ENCODE measurements around the gene PDZD4. TPM values are rescaled to one million over a fixed set of nuclear protein-coding genes. Genes with fewer than 3 reads are reported as not detected.

The PDZD4 gene
- total and polyA plus RNA-seq, 3 experiments from 2014 or later: 1.3 to 2.3 (median 2.1) TPM

DNA sequence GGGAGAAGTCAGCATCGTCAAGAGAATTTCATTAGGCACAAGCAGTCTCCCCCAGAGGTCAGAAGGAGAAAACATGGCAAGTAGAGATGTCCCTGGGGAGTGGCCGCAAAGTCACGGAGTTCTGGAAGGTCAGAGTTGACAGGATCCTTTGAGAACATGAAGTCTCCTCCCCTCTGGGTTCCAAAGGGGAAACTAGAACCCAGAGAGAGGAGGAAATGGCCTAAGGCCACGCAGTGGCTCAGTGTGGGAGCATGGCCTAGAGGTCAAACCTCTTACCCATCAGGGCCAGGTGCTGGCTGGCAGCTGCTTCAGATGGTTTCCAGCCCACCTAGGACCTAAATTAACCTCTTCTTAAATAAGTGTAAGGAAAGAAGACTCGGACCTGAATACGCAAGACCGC lies 37.1 kb downstream of the PDZD4 start:
- H3K27me3 Mint-ChIP-seq: peaks cover 0 to 4% of the 10 kb centered on the region in 2 donors
- CTCF ChIA-PET: interaction anchor here (1.8 kb wide), 1 partner anchor 155 kb away, joined by 7 read pairs; no protein-coding TSS in a partner anchor

DNA sequence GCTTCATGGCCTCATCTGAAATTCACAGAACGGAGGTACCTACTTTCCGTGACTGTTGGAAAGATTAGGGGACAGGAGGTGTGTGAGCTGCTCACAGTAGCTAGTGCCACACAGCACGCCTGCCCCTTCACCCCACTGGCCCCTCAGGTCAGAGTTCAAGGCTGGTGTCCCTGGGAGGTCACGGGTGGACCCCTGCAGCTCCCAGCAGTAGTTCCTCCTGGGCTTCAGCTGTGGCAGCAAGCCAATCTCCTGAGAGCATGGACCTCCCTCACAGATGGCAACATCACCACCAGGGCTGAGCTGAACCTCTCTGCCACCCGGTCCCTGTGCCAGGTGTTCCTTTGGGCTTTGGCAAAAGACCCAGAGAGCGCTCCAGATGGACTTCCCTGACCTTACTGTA lies 38.0 kb downstream of the PDZD4 start:
- H3K4me1 Mint-ChIP-seq: peaks cover 26 to 32% (median 30%) of the 10 kb centered on the region in 3 donors
- Histone ChIP-seq H3K27me3 (ENCODE audit: insufficient read depth, low read length, poor library complexity, severe bottlenecking) (no peaks in the 10 kb centered on the region), H3K27ac (ENCODE audit: low read depth, low read length) (no peak overlapping the region), H3K4me1 (ENCODE audit: insufficient read depth, low read length) (peaks cover 20% of the 10 kb centered on the region), H3K36me3 (ENCODE audit: insufficient read depth, low read length) (no peaks in the 10 kb centered on the region), H3K4me3 (ENCODE audit: low read length) (no peak overlapping the region), H3K9me3 (ENCODE audit: low read length) (no peaks in the 10 kb centered on the region)
- ChIA-PET POLR2A (no interaction called here), CTCF (no interaction called here)
- H3K27ac Mint-ChIP-seq: peak overlapping the region in 2 of 8 donors; percentile 50 to 88
- peak overlapping the region in 5 of 7 donors; percentile 16 to 96 (median 89) for H3K4me3 Mint-ChIP-seq
- DNase-seq: no peak
- H3K27me3 Mint-ChIP-seq: peaks cover 0 to 4% of the 10 kb centered on the region in 2 donors
- peaks cover 0 to 46% (median 0%) of the 10 kb centered on the region in 3 donors for H3K36me3 Mint-ChIP-seq
- no peaks in the 10 kb centered on the region for H3K9me3 Mint-ChIP-seq

More for the DNA sequence above, 37.1 kb downstream of the PDZD4 start:
- DNase-seq: no peak
- H3K4me1 Mint-ChIP-seq: peaks cover 26 to 34% (median 30%) of the 10 kb centered on the region in 3 donors
- no peaks in the 10 kb centered on the region for H3K9me3 Mint-ChIP-seq
- no peaks in the 10 kb centered on the region for H3K36me3 ChIP-seq (ENCODE audit: insufficient read depth, low read length)
- no peaks in the 10 kb centered on the region for H3K27me3 ChIP-seq (ENCODE audit: insufficient read depth, low read length, poor library complexity, severe bottlenecking)
- POLR2A ChIA-PET: no interaction called here
- peak overlapping the region; percentile 90 for H3K27ac ChIP-seq (ENCODE audit: low read depth, low read length)
- peaks cover 0 to 45% (median 0%) of the 10 kb centered on the region in 3 donors for H3K36me3 Mint-ChIP-seq
- H3K9me3 ChIP-seq (ENCODE audit: low read length): no peaks in the 10 kb centered on the region
- peak overlapping the region; percentile 88 to 96 (median 92) for H3K4me3 Mint-ChIP-seq
- peak overlapping the region; percentile 66 for H3K4me3 ChIP-seq (ENCODE audit: low read length)
- H3K4me1 ChIP-seq (ENCODE audit: insufficient read depth, low read length): peaks cover 20% of the 10 kb centered on the region
- H3K27ac Mint-ChIP-seq: peak overlapping the region; percentile 71 to 98 (median 89)

DNA sequence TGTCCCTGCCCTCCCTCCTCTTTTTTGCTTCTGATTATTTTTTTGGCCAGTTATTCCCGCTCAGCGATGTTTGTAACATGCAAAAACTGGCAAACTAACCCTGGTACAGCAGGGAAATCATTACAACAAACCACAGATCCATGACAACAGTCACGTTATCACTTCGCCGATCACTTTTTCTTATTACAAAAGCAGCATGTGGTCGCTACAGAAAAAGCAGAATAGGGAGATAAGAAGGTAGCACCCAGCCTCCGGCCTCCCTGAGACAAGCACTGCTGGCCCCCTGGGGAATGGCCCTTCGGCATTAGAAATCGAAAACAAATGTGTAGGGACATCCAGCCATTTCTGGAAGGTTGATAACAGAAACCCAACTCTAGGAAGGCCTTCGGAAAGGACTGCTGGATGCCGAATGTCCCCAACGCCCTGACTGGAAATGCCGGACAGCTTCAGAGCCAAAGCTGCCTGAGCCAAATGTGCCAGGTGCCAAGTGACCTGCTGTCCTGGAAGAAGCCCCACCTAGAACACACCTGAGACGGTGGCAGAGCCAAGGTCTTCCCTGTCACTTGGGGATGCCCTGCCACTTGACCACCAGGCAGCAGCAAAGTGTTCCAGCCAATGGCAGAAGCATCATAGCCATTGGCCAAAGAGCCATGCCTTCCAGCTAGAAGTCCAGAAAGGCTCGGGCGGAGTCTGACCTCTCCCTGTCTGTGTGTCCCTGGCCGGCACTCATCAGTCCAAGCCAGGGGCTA lies 39.1 kb downstream of the PDZD4 start:
- Histone ChIP-seq H3K4me3 (ENCODE audit: low read length) (no peak overlapping the region), H3K27ac (ENCODE audit: low read depth, low read length) (no peak overlapping the region), H3K9me3 (ENCODE audit: low read length) (no peaks in the 10 kb centered on the region), H3K4me1 (ENCODE audit: insufficient read depth, low read length) (peaks cover 20% of the 10 kb centered on the region), H3K27me3 (ENCODE audit: insufficient read depth, low read length, poor library complexity, severe bottlenecking) (no peaks in the 10 kb centered on the region), H3K36me3 (ENCODE audit: insufficient read depth, low read length) (no peaks in the 10 kb centered on the region)
- peaks cover 0 to 44% (median 0%) of the 10 kb centered on the region in 3 donors for H3K36me3 Mint-ChIP-seq
- ChIA-PET POLR2A (no interaction called here), CTCF (no interaction called here)
- peaks cover 21 to 24% (median 22%) of the 10 kb centered on the region in 3 donors for H3K4me1 Mint-ChIP-seq
- no peak for DNase-seq
- H3K27ac Mint-ChIP-seq: peak overlapping the region in 1 of 8 donors; percentile 47
- H3K9me3 Mint-ChIP-seq: no peaks in the 10 kb centered on the region
- no peak overlapping the region for H3K4me3 Mint-ChIP-seq
- peaks cover 0 to 4% of the 10 kb centered on the region in 2 donors for H3K27me3 Mint-ChIP-seq

DNA sequence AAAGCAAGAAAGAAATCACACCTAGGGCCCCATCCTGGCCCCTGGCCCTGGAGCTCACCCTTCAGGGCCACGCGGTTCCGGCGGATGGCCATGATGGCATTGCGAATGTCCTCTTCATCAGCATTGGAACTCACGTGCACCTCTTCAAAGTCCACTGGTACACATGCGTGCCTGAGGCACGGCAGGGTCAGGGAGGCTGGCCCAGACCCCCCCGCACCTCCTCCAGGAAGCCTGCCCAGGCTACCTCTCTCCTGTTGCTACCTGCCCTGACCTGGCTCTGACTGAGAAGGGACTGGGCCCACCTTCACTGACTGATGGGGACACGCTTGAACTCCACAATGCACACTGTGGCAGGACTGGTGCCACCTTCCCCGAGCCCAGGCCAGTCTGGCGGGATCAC lies 40.7 kb downstream of the PDZD4 start:
- Mint-ChIP-seq H3K4me1 (peaks cover 12 to 14% (median 12%) of the 10 kb centered on the region in 3 donors), H3K27me3 (no peaks in the 10 kb centered on the region), H3K27ac (no peak overlapping the region), H3K4me3 (no peak overlapping the region), H3K9me3 (no peaks in the 10 kb centered on the region), H3K36me3 (peaks cover 0 to 47% (median 0%) of the 10 kb centered on the region in 3 donors)
- Histone ChIP-seq H3K36me3 (ENCODE audit: insufficient read depth, low read length) (no peaks in the 10 kb centered on the region), H3K4me3 (ENCODE audit: low read length) (no peak overlapping the region), H3K4me1 (ENCODE audit: insufficient read depth, low read length) (peaks cover 10% of the 10 kb centered on the region), H3K27me3 (ENCODE audit: insufficient read depth, low read length, poor library complexity, severe bottlenecking) (no peaks in the 10 kb centered on the region), H3K9me3 (ENCODE audit: low read length) (no peaks in the 10 kb centered on the region), H3K27ac (ENCODE audit: low read depth, low read length) (no peak overlapping the region)
- ChIA-PET CTCF (no interaction called here), POLR2A (no interaction called here)
- no peak for DNase-seq

DNA sequence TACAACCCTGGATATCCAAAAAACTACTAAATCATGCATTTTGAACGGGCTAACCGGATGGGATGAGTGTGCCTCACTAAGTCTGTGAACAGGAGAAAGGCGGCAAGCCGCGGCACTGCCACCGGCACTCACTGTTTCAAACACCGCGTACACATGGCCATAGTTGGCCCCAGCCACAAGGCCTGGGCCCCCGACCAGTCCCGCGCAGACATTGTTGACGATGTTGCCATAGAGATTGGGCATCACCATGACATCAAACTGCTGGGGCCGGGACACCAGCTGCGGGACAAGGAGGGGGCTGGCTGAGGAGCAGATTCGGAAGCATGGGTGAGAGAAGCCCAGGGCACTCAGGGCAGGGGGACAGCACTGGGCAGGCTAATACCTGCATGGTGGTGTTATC lies 43.7 kb downstream of the PDZD4 start:
- H3K4me3 Mint-ChIP-seq: no peak overlapping the region
- no peaks in the 10 kb centered on the region for H3K27me3 Mint-ChIP-seq
- CTCF ChIA-PET: interaction anchor here (1.0 kb wide), 1 partner anchor 9 kb away, joined by 3 read pairs; no protein-coding TSS in a partner anchor
- no peaks in the 10 kb centered on the region for H3K4me1 ChIP-seq (ENCODE audit: insufficient read depth, low read length)
- no peaks in the 10 kb centered on the region for H3K9me3 ChIP-seq (ENCODE audit: low read length)
- no peak overlapping the region for H3K4me3 ChIP-seq (ENCODE audit: low read length)
- H3K27me3 ChIP-seq (ENCODE audit: insufficient read depth, low read length, poor library complexity, severe bottlenecking): no peaks in the 10 kb centered on the region
- peak overlapping the region in 2 of 8 donors; percentile 6 to 69 for H3K27ac Mint-ChIP-seq
- H3K4me1 Mint-ChIP-seq: peaks cover 2 to 4% (median 2%) of the 10 kb centered on the region in 3 donors
- H3K36me3 Mint-ChIP-seq: peaks cover 0 to 44% (median 0%) of the 10 kb centered on the region in 3 donors
- no peaks in the 10 kb centered on the region for H3K36me3 ChIP-seq (ENCODE audit: insufficient read depth, low read length)
- H3K9me3 Mint-ChIP-seq: no peaks in the 10 kb centered on the region
- POLR2A ChIA-PET: no interaction called here
- H3K27ac ChIP-seq (ENCODE audit: low read depth, low read length): no peak overlapping the region
- DNase-seq: no peak

DNA sequence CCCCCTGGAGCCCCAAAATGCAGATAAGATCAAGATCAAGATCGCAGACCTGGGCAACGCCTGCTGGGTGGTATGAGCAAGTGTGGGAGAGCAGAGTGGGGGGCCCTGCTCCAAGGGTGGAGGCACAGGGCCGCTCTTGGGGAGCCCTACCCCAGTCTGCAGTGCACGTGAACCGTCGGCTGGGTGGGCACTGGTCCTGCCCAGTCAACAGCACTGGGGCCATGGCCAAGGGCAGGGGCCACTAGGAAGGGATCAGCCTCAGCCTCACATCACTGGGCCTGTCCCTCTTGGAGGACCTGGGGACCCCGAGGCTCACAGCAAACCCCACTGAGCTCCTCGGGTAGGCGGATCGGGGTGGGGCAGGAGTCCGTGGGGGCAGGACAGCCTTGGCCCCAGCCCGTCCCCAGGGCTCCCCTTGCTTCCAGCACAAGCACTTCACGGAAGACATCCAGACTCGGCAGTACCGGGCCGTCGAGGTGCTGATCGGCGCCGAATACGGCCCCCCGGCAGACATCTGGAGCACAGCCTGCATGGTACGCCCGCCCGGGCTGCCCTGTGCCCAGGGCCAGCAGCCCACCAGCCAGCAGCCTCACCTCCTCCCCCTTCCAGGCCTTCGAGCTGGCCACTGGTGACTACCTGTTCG lies 45.9 kb downstream of the PDZD4 start:
- H3K9me3 Mint-ChIP-seq: no peaks in the 10 kb centered on the region
- no peak for DNase-seq
- POLR2A ChIA-PET: no interaction called here

DNA sequence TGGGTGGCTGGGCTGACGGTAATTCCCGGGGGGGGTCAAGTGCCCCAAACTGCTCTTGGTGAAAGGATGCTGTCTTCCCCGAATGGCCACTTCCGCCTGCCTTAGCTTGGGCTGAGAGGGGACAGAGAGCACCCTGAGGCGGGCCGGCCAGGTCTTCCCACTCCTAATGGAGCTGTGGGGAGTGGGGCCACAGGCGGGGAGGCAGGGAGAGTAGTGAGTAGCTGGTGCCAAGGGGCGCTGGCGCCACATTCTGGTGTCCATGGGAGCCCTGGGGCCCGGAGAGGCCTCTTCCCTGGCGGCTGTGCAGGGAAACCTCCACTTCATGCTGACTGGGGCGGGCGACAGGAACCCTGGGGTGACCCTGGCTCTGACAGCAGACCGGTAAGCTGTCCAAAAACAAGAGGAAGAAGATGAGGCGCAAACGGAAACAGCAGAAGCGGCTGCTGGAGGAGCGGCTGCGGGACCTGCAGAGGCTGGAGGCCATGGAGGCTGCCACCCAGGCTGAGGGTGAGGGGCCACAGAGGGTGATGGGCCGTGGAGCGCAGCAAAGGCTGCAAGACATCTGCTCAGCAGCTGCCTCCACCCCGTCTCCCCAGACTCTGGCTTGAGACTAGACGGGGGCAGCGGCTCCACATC lies 46.8 kb downstream of the PDZD4 start:
- peaks cover 0 to 26% (median 0%) of the 10 kb centered on the region in 3 donors for H3K36me3 Mint-ChIP-seq
- Histone ChIP-seq H3K36me3 (ENCODE audit: insufficient read depth, low read length) (no peaks in the 10 kb centered on the region), H3K4me3 (ENCODE audit: low read length) (no peak overlapping the region), H3K27ac (ENCODE audit: low read depth, low read length) (no peak overlapping the region), H3K27me3 (ENCODE audit: insufficient read depth, low read length, poor library complexity, severe bottlenecking) (no peaks in the 10 kb centered on the region), H3K9me3 (ENCODE audit: low read length) (no peaks in the 10 kb centered on the region), H3K4me1 (ENCODE audit: insufficient read depth, low read length) (no peaks in the 10 kb centered on the region)
- peaks cover 0 to 5% of the 10 kb centered on the region in 2 donors for H3K27me3 Mint-ChIP-seq
- H3K4me1 Mint-ChIP-seq: peaks cover 0 to 2% (median 0%) of the 10 kb centered on the region in 3 donors
- no peaks in the 10 kb centered on the region for H3K9me3 Mint-ChIP-seq
- ChIA-PET CTCF (no interaction called here), POLR2A (no interaction called here)
- H3K27ac Mint-ChIP-seq: peak overlapping the region in 1 of 8 donors; percentile 36
- DNase-seq: no peak
- no peak overlapping the region for H3K4me3 Mint-ChIP-seq

More for the DNA sequence above, 45.9 kb downstream of the PDZD4 start:
- Histone ChIP-seq H3K36me3 (ENCODE audit: insufficient read depth, low read length) (no peaks in the 10 kb centered on the region), H3K27me3 (ENCODE audit: insufficient read depth, low read length, poor library complexity, severe bottlenecking) (no peaks in the 10 kb centered on the region), H3K9me3 (ENCODE audit: low read length) (no peaks in the 10 kb centered on the region), H3K4me1 (ENCODE audit: insufficient read depth, low read length) (no peaks in the 10 kb centered on the region), H3K4me3 (ENCODE audit: low read length) (no peak overlapping the region), H3K27ac (ENCODE audit: low read depth, low read length) (no peak overlapping the region)
- Mint-ChIP-seq H3K4me1 (peaks cover 0 to 2% (median 0%) of the 10 kb centered on the region in 3 donors), H3K36me3 (peaks cover 0 to 32% (median 0%) of the 10 kb centered on the region in 3 donors), H3K4me3 (no peak overlapping the region), H3K27ac (no peak overlapping the region), H3K27me3 (peaks cover 0 to 5% of the 10 kb centered on the region in 2 donors)
- CTCF ChIA-PET: no interaction called here

DNA sequence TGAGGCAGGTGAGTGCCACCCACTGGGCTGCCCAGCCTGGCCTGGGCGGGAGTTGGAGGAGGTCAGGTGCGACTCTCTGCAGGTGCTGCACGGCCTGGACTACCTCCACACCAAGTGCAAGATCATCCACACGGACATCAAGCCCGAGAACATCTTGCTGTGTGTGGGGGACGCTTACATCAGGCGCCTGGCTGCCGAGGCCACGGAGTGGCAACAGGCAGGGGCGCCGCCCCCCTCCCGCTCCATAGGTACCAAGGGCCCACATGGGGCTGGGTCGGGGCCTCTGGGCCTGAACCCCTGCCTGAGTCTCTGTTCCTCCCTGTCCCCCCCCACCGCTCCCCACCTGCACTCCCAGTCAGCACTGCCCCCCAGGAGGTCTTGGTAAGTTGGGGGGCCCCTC lies 47.5 kb downstream of the PDZD4 start:
- POLR2A ChIA-PET: interaction anchor here (0.6 kb wide), 1 partner anchor 100 kb away, joined by 3 read pairs; no protein-coding TSS in a partner anchor

More for the DNA sequence above, 47.5 kb downstream of the PDZD4 start:
- DNase-seq: no peak
- Histone ChIP-seq H3K4me3 (ENCODE audit: low read length) (no peak overlapping the region), H3K27ac (ENCODE audit: low read depth, low read length) (no peak overlapping the region), H3K27me3 (ENCODE audit: insufficient read depth, low read length, poor library complexity, severe bottlenecking) (no peaks in the 10 kb centered on the region), H3K4me1 (ENCODE audit: insufficient read depth, low read length) (no peaks in the 10 kb centered on the region), H3K36me3 (ENCODE audit: insufficient read depth, low read length) (no peaks in the 10 kb centered on the region), H3K9me3 (ENCODE audit: low read length) (no peaks in the 10 kb centered on the region)
- CTCF ChIA-PET: no interaction called here
- no peak overlapping the region for H3K27ac Mint-ChIP-seq
- peaks cover 0 to 5% of the 10 kb centered on the region in 2 donors for H3K27me3 Mint-ChIP-seq
- H3K9me3 Mint-ChIP-seq: no peaks in the 10 kb centered on the region
- H3K36me3 Mint-ChIP-seq: peaks cover 0 to 24% (median 0%) of the 10 kb centered on the region in 3 donors
- peaks cover 0 to 2% (median 0%) of the 10 kb centered on the region in 3 donors for H3K4me1 Mint-ChIP-seq
- no peak overlapping the region for H3K4me3 Mint-ChIP-seq

Data from CD8-positive, alpha-beta memory T cell (primary cell).